Stimulated activated naive CD8-positive, alpha-beta T cell treated with anti-CD3 and anti-CD28 coated beads, Interleukin-15, Interleukin-2, amounts not matched to agents 100 ng/mL and 50 ng/mL, for 24 hours (primary cell): ENCODE data around the gene GANAB.

ENCODE experiments used
- H3K27ac Mint-ChIP-seq: one replicate; pipeline ENCODE4 v1.8.0; 2021; ENCODE audit warnings: mild to moderate bottlenecking, mixed read lengths
- H3K27me3 Mint-ChIP-seq: one replicate; pipeline ENCODE4 v1.8.0; 2021; ENCODE audit warnings: mixed read lengths
- H3K36me3 Mint-ChIP-seq: one replicate; pipeline ENCODE4 v1.8.0; 2021; ENCODE audit warnings: low read depth, mixed read lengths
- H3K4me1 Mint-ChIP-seq: one replicate; pipeline ENCODE4 v1.8.0; 2021; ENCODE audit warnings: low read depth, mixed read lengths
- H3K4me3 Mint-ChIP-seq: one replicate; pipeline ENCODE4 v1.8.0; 2021; ENCODE audit warnings: mild to moderate bottlenecking, mixed read lengths
- H3K9me3 Mint-ChIP-seq: one replicate; pipeline ENCODE4 v1.8.0; 2021; ENCODE audit warnings: mixed read lengths

Gene GANAB

GRCh38 chr11:62615521-62615920, 30.9 kb downstream of the GANAB start:
- no peak overlapping the region for H3K4me3 Mint-ChIP-seq
- H3K27me3 Mint-ChIP-seq, result no peaks in the 10 kb centered on the region
- H3K9me3 Mint-ChIP-seq, result no peaks in the 10 kb centered on the region
- peaks cover 44% of the 10 kb centered on the region for H3K4me1 Mint-ChIP-seq
- H3K36me3 Mint-ChIP-seq, result peaks cover 21% of the 10 kb centered on the region
- H3K27ac Mint-ChIP-seq, result no peak overlapping the region

- Mint-ChIP-seq H3K27me3 (no peaks in the 10 kb centered on the region), H3K4me1 (peaks cover 43% of the 10 kb centered on the region), H3K27ac (peak overlapping the region; percentile 88), H3K4me3 (no peak overlapping the region), H3K9me3 (no peaks in the 10 kb centered on the region), H3K36me3 (peaks cover 28% of the 10 kb centered on the region)
Measured at GRCh38 chr11:62614275-62614674, 32.1 kb downstream of the GANAB start.

GRCh38 chr11:62613291-62613778, 33.1 kb downstream of the GANAB start:
- Mint-ChIP-seq H3K27ac (peak overlapping the region; percentile 88), H3K27me3 (no peaks in the 10 kb centered on the region), H3K4me3 (no peak overlapping the region), H3K36me3 (peaks cover 28% of the 10 kb centered on the region), H3K4me1 (peaks cover 45% of the 10 kb centered on the region), H3K9me3 (no peaks in the 10 kb centered on the region)

- Mint-ChIP-seq H3K27ac (peak within 1 kb of the TSS; percentile 100), H3K4me3 (peak within 1 kb of the TSS; percentile 95), H3K36me3 (peaks cover 35% of the 10 kb centered on the region), H3K4me1 (peaks cover 52% of the 10 kb centered on the region), H3K27me3 (no peaks in the 10 kb centered on the region), H3K9me3 (no peaks in the 10 kb centered on the region)
Measured at GRCh38 chr11:62612366-62613290, 33.8 kb downstream of the GANAB start, which contains the start of the genes EML3 and ROM1. Gene EML3 (minus strand): TSS chr11:62612775. CDS start chr11:62612457, 318 bp downstream. Gene ROM1 (plus strand): TSS chr11:62613257. CDS start chr11:62613282, 25 bp downstream.

GRCh38 chr11:62611705-62612365, 34.6 kb downstream of the GANAB start:
- Mint-ChIP-seq H3K9me3 (no peaks in the 10 kb centered on the region), H3K4me1 (peaks cover 53% of the 10 kb centered on the region), H3K27me3 (no peaks in the 10 kb centered on the region), H3K4me3 (peak overlapping the region; percentile 95), H3K36me3 (peaks cover 41% of the 10 kb centered on the region), H3K27ac (peak overlapping the region; percentile 100)

- H3K4me3 Mint-ChIP-seq, result peak overlapping the region; percentile 95
- H3K9me3 Mint-ChIP-seq, result no peaks in the 10 kb centered on the region
- no peaks in the 10 kb centered on the region for H3K27me3 Mint-ChIP-seq
- peaks cover 44% of the 10 kb centered on the region for H3K36me3 Mint-ChIP-seq
- peaks cover 53% of the 10 kb centered on the region for H3K4me1 Mint-ChIP-seq
- peak overlapping the region; percentile 100 for H3K27ac Mint-ChIP-seq
Measured at GRCh38 chr11:62610814-62611704, 35.4 kb downstream of the GANAB start.

- Mint-ChIP-seq H3K9me3 (no peaks in the 10 kb centered on the region), H3K27ac (peak overlapping the region; percentile 59), H3K27me3 (no peaks in the 10 kb centered on the region), H3K36me3 (peaks cover 46% of the 10 kb centered on the region), H3K4me1 (peaks cover 53% of the 10 kb centered on the region), H3K4me3 (peak overlapping the region; percentile 95)
Measured at GRCh38 chr11:62610403-62610802, 36.0 kb downstream of the GANAB start.

GRCh38 chr11:62608776-62609175, 37.6 kb downstream of the GANAB start:
- H3K27me3 Mint-ChIP-seq, result no peaks in the 10 kb centered on the region
- H3K9me3 Mint-ChIP-seq, result no peaks in the 10 kb centered on the region
- H3K36me3 Mint-ChIP-seq, result peaks cover 51% of the 10 kb centered on the region
- peak overlapping the region; percentile 45 for H3K27ac Mint-ChIP-seq
- H3K4me1 Mint-ChIP-seq, result peaks cover 42% of the 10 kb centered on the region
- no peak overlapping the region for H3K4me3 Mint-ChIP-seq

GRCh38 chr11:62607714-62608113, 38.7 kb downstream of the GANAB start:
- Mint-ChIP-seq H3K4me3 (no peak overlapping the region), H3K4me1 (peaks cover 51% of the 10 kb centered on the region), H3K27me3 (no peaks in the 10 kb centered on the region), H3K9me3 (no peaks in the 10 kb centered on the region), H3K27ac (no peak overlapping the region), H3K36me3 (peaks cover 61% of the 10 kb centered on the region)

- Mint-ChIP-seq H3K4me1 (peaks cover 47% of the 10 kb centered on the region), H3K9me3 (no peaks in the 10 kb centered on the region), H3K27me3 (no peaks in the 10 kb centered on the region), H3K36me3 (peaks cover 67% of the 10 kb centered on the region), H3K4me3 (no peak overlapping the region), H3K27ac (no peak overlapping the region)
Measured at GRCh38 chr11:62605902-62606301, 40.5 kb downstream of the GANAB start.

GRCh38 chr11:62605467-62605866, 40.9 kb downstream of the GANAB start:
- Mint-ChIP-seq H3K27ac (no peak overlapping the region), H3K27me3 (no peaks in the 10 kb centered on the region), H3K4me3 (no peak overlapping the region), H3K9me3 (no peaks in the 10 kb centered on the region), H3K4me1 (peaks cover 44% of the 10 kb centered on the region), H3K36me3 (peaks cover 67% of the 10 kb centered on the region)

- no peak overlapping the region for H3K4me3 Mint-ChIP-seq
- peaks cover 67% of the 10 kb centered on the region for H3K36me3 Mint-ChIP-seq
- H3K9me3 Mint-ChIP-seq, result no peaks in the 10 kb centered on the region
- H3K27me3 Mint-ChIP-seq, result no peaks in the 10 kb centered on the region
- peaks cover 44% of the 10 kb centered on the region for H3K4me1 Mint-ChIP-seq
- H3K27ac Mint-ChIP-seq, result no peak overlapping the region
Measured at GRCh38 chr11:62604460-62605120, 41.8 kb downstream of the GANAB start.

GRCh38 chr11:62603776-62604299, 42.6 kb downstream of the GANAB start:
- Mint-ChIP-seq H3K4me1 (peaks cover 47% of the 10 kb centered on the region), H3K4me3 (no peak overlapping the region), H3K27ac (no peak overlapping the region), H3K27me3 (no peaks in the 10 kb centered on the region), H3K36me3 (peaks cover 69% of the 10 kb centered on the region), H3K9me3 (no peaks in the 10 kb centered on the region)

GRCh38 chr11:62603072-62603408, 43.4 kb downstream of the GANAB start:
- H3K4me3 Mint-ChIP-seq, result peak overlapping the region; percentile 50
- H3K36me3 Mint-ChIP-seq, result peaks cover 72% of the 10 kb centered on the region

More at GRCh38 chr11:62603072-62603408, 43.4 kb downstream of the GANAB start:
- peak overlapping the region; percentile 12 for H3K27ac Mint-ChIP-seq
- peaks cover 49% of the 10 kb centered on the region for H3K4me1 Mint-ChIP-seq
- H3K27me3 Mint-ChIP-seq, result no peaks in the 10 kb centered on the region
- H3K9me3 Mint-ChIP-seq, result no peaks in the 10 kb centered on the region
